IPS-15b (cell line): Measurements from ENCODE around the gene ARHGAP25.

ENCODE experiments used
- H3K27me3 ChIP-seq: one replicate; pipeline ENCODE4 v1.6.1; 2013; ENCODE audit warnings: low read length; ENCODE audit not compliant: control insufficient read depth, insufficient read depth
- H3K36me3 ChIP-seq: one replicate; pipeline ENCODE4 v1.6.1; 2013; ENCODE audit warnings: low read length; ENCODE audit not compliant: control insufficient read depth, insufficient read depth
- H3K4me1 ChIP-seq: one replicate; pipeline ENCODE4 v1.6.1; 2013; ENCODE audit warnings: mild to moderate bottlenecking, low read length; ENCODE audit not compliant: control insufficient read depth, insufficient read depth
- H3K4me3 ChIP-seq: one replicate; pipeline ENCODE4 v1.5.1; 2013; ENCODE audit warnings: low read depth, low read length
- H3K9ac ChIP-seq: one replicate; pipeline ENCODE4 v1.6.1; 2013; ENCODE audit warnings: low read depth, mild to moderate bottlenecking, low read length
- H3K9me3 ChIP-seq: one replicate; pipeline ENCODE4 v1.6.1; 2013; ENCODE audit warnings: mild to moderate bottlenecking, low read length; ENCODE audit not compliant: control insufficient read depth, insufficient read depth

The ARHGAP25 gene

DNA sequence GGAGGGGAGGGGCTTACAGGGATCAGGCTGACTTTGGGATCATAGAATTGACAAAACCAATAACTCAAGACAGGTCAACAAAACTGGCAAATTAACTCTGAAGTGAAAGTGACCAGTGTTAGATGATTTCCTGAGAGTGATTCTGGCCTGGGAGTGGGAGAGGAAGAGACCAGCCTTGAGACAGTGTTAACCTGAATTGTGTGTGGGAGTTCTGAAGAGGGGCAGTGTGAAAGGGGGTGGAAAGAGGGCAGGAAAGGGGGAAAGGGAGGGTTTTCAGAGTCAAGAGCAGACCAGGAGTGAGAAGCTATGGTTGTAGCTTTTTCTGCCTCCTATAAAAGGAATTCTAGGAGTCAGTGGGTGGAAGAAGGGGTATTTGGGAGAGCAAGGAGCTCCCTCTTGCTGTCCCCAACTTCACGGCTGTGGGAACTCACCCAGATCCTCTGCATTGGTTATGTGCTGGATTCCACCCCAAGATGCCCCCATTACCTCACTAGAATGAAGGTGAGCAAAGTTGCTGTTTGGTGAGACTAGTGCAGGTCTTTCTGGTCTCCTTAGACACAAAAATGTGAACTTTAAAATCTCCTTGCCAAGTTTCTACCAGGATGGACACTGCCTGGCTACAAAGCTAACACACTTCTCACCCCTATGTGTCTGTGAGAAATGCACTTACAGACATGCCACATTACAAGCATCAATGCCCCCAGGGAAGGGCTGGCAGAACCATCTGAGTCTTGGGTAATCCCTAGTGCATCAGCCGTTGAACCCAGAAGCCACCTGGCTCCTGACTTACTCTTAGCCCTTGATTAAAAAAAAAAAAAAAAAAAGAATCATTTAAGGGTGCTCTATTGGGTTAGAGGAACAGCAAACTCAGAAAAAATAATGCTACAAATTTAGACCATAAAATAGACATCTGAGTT, 75.0 kb downstream of the ARHGAP25 start:
- Histone ChIP-seq H3K27me3 (no peaks in the 10 kb centered on the region), H3K4me3 (no peak overlapping the region), H3K9ac (no peak overlapping the region), H3K36me3 (no peaks in the 10 kb centered on the region), H3K4me1 (no peaks in the 10 kb centered on the region), H3K9me3 (no peaks in the 10 kb centered on the region)

DNA sequence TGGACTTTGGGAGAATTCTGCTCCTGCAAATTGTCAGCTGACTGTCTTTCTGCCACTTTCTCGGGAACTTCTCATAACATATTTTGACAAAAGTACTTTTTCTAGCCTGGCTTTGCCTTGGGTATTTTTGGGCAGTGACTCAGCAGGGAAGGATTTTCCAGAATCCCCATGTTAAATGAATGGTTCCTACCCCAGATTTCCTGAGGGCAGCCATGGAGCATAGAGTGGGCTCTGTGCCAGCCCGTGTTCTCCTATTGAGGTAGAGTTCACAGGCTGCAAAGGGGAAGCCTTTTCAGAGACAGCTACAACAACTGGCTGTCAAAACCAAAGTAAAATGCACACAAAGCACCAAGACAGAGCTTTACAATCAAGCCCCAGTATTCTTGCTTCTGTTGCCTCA, 76.8 kb downstream of the ARHGAP25 start:
- Histone ChIP-seq H3K9ac (no peak overlapping the region), H3K4me1 (no peaks in the 10 kb centered on the region), H3K36me3 (no peaks in the 10 kb centered on the region), H3K4me3 (no peak overlapping the region), H3K27me3 (no peaks in the 10 kb centered on the region), H3K9me3 (no peaks in the 10 kb centered on the region)

DNA sequence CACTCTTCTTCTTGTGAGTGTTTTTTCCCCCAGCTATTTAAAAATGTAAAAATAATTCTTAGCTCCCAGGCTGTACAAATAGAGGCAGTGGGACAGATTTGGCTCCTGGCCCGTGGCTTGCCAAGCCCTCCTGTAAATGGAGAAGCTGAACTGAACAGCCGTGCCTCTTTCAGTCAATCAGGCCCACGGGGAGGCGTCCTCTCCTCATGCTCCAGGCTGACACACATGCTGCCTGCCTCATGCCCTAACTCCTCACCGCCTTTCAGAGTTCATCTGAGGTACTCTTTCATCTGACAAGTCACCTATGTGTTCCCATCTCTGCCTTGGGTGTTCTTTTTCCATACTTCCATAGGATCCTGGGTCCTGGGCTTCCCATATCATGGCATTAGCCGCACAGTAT, 77.6 kb downstream of the ARHGAP25 start:
- H3K9me3 ChIP-seq = no peaks in the 10 kb centered on the region
- no peak overlapping the region for H3K9ac ChIP-seq
- no peaks in the 10 kb centered on the region for H3K27me3 ChIP-seq
- no peaks in the 10 kb centered on the region for H3K4me1 ChIP-seq
- no peak overlapping the region for H3K4me3 ChIP-seq
- no peaks in the 10 kb centered on the region for H3K36me3 ChIP-seq

DNA sequence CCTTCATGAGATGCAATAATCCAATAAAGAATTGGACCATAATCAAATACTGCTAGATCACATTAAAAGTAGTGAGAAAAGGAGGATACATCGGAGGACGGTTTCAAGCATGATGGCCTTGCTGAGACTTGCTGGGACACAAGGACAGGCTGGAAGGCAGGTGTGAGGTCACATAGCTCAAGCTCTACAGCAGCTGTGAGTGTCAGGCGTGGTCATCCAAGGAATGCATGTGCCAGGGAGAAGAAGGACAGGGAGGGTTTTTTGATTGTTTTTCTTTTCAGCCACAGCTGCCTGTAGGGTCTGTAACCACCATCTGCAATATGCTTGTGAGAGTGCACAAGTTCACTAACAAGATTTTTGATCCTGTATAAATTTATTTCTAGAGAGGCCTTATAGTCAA, 79.0 kb downstream of the ARHGAP25 start:
- H3K36me3 ChIP-seq = no peaks in the 10 kb centered on the region
- no peaks in the 10 kb centered on the region for H3K27me3 ChIP-seq
- H3K4me3 ChIP-seq = no peak overlapping the region
- H3K9me3 ChIP-seq = no peaks in the 10 kb centered on the region
- no peaks in the 10 kb centered on the region for H3K4me1 ChIP-seq
- H3K9ac ChIP-seq = no peak overlapping the region

DNA sequence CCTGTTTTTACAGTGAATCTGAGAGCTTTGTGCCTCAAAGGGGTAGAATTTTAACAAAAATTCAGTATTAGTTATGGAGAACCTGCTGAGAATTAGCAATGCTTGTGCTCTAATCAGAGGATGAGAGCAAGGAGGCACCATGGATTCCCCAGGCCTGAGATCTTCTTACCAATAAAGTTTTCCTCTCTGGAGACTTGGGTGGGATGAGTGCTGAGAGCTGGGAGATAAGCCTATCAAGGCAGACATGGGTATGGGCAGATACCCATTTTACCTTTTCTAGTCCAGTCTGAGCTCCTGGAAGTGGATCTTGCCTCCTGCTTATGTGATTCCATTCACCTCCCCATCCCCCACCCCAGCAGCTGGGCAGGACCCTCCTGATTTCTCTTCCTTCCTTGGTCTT, 82.7 kb downstream of the ARHGAP25 start:
- no peaks in the 10 kb centered on the region for H3K27me3 ChIP-seq
- H3K4me1 ChIP-seq = no peaks in the 10 kb centered on the region
- no peaks in the 10 kb centered on the region for H3K9me3 ChIP-seq
- no peak overlapping the region for H3K4me3 ChIP-seq
- H3K9ac ChIP-seq = no peak overlapping the region
- H3K36me3 ChIP-seq = no peaks in the 10 kb centered on the region

DNA sequence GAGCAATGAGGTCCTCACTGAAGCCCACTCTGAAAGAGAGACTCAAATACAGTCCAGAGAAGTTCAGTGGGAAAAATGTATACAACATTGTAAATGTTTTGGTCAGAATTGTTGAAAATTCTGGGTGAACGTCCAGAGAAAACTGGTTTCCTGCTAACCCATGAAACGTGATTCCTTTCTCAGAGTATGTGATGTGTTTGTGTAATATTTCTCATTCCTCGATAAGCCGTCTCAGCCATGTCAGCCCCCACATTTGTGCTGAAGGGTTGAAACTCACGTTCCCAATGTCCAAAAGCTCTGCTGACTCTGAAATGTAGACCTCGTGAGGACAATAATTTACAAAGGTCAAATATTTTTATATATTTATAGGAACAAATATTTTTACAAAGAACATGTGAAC, 84.9 kb downstream of the ARHGAP25 start:
- H3K36me3 ChIP-seq = no peaks in the 10 kb centered on the region
- H3K4me3 ChIP-seq = no peak overlapping the region
- H3K9me3 ChIP-seq = no peaks in the 10 kb centered on the region
- no peaks in the 10 kb centered on the region for H3K4me1 ChIP-seq
- H3K9ac ChIP-seq = no peak overlapping the region
- H3K27me3 ChIP-seq = no peaks in the 10 kb centered on the region

DNA sequence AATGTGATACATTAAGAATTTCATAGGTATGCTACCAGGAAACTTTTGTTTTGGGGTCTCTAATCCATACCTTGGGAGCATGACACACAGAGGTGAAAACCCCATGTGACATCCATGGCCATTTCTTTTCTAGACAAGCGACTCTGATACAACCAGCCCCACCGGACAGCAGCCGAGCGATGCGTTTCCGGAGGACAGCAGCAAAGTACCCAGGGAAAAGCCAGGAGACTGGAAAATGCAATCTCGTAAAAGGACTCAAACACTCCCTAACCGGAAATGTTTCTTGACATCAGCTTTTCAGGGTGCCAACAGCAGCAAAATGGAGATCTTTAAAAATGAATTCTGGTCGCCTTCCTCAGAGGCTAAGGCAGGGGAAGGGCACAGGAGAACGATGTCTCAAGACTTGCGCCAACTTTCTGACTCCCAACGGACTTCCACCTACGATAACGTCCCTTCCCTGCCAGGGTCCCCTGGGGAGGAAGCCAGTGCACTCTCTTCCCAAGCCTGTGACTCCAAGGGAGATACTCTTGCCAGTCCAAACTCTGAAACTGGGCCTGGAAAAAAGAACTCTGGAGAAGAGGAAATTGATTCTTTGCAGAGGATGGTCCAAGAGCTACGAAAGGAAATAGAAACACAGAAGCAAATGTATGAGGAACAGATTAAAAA, 87.7 kb downstream of the ARHGAP25 start:
- no peaks in the 10 kb centered on the region for H3K9me3 ChIP-seq
- H3K36me3 ChIP-seq = no peaks in the 10 kb centered on the region
- no peaks in the 10 kb centered on the region for H3K4me1 ChIP-seq
- no peak overlapping the region for H3K4me3 ChIP-seq
- no peaks in the 10 kb centered on the region for H3K27me3 ChIP-seq
- no peak overlapping the region for H3K9ac ChIP-seq

DNA sequence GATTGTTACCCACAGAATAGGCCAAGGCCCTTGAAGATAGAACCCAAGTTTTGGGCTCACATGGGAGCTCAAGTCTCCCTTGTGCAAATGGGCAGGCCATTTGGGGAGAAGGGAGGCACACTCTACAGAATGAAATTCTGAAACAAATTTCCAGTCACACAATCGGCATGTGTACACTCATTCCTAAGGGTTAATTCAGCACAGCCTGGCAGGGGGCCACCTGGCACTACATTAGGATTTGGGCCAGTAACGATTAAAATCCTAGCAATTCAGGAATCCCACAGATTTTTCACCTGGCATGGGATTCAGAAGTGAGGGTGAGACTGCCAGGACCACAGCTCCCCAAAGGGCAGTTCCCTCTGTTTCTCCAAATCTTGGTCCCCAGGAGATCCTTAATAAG, 90.2 kb downstream of the ARHGAP25 start:
- Histone ChIP-seq H3K4me1 (no peaks in the 10 kb centered on the region), H3K9me3 (no peaks in the 10 kb centered on the region), H3K4me3 (no peak overlapping the region), H3K27me3 (no peaks in the 10 kb centered on the region), H3K9ac (no peak overlapping the region), H3K36me3 (no peaks in the 10 kb centered on the region)

DNA sequence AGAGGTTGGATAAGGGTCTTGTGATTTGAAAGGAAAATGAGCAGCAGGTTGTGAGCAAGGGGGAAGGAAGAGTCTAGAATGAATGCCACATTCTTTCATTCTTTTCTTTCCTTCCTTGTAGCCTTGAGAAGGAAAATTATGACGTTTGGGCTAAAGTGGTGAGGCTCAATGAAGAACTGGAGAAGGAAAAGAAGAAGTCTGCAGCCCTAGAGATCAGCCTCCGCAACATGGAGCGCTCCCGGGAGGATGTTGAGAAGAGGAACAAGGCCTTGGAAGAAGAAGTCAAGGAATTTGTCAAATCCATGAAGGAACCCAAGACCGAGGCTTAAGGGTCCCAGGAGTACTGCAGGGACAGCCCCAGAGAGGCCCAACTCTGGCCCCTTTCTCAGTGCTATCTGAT, 91.3 kb downstream of the ARHGAP25 start:
- no peaks in the 10 kb centered on the region for H3K9me3 ChIP-seq
- H3K9ac ChIP-seq = no peak overlapping the region
- H3K4me3 ChIP-seq = no peak overlapping the region
- no peaks in the 10 kb centered on the region for H3K4me1 ChIP-seq
- no peaks in the 10 kb centered on the region for H3K36me3 ChIP-seq
- no peaks in the 10 kb centered on the region for H3K27me3 ChIP-seq

DNA sequence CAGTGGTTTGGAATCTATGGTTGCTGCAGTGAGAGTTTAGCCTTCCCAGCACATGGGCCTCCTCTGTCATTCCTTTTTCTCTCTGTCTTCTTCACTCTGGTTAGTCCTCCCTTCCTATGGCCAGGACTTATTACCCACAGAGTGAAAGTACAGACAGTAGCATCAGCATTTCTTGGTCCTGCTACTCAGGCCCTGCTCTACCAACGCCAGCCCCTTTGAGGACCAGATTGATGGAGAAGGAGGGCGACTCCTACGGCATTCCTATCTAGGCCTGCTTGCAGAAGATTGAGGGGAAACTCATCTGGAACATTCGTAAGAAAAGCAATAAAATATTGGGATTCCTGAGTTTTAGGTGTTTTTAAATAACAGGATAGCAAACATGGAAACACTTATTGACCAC, 93.1 kb downstream of the ARHGAP25 start:
- Histone ChIP-seq H3K4me1 (no peaks in the 10 kb centered on the region), H3K9ac (no peak overlapping the region), H3K4me3 (no peak overlapping the region), H3K9me3 (no peaks in the 10 kb centered on the region), H3K27me3 (no peaks in the 10 kb centered on the region), H3K36me3 (no peaks in the 10 kb centered on the region)

DNA sequence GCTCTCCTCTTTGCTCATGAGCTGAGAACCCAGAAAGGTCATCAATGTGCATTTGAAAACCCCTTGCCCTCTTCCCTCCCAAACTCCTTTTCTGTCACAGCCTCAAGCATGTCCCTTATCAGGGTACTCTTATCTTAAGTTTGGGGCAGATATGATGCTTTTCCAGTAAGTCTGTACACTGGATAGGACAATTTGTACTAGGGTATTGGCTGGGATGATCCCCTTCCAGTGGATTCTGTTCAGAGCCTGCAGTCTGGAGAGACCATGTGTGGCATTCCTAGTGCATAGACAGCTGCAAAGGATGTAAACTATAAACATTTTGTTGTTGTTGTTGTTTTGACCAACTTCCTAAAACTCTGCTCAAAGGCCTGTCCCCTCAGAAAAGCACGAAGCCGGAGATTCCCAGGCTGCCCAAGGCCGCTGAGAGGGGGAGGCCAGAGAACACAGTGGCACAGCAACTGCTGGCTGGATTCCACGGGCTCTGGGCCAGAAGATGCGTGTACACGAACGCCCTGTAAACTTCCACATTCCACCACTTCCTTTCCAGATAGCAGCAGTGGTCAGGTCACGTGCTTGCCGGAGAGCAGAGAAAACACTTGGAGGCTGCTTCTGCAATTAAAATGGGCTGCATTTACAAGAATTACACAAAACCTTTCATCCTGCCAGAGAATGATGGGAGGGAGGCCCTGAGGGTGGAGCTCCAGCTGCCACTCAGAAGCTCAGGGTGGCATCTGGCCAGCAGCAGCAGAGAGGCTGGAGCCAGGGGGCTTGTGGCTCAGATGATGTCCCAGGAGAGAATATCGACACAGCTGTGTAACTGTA, 94.5 kb downstream of the ARHGAP25 start:
- Histone ChIP-seq H3K36me3 (no peaks in the 10 kb centered on the region), H3K9ac (no peak overlapping the region), H3K4me1 (no peaks in the 10 kb centered on the region), H3K9me3 (no peaks in the 10 kb centered on the region), H3K27me3 (no peaks in the 10 kb centered on the region), H3K4me3 (no peak overlapping the region)
